Loucy (cell line): ENCODE measurements around the gene RCC2.

Experiments used
- CTCF ChIP-seq: fragments of 200-600 bp; sonication (generic); conservative IDR thresholded peaks from 2 replicates; pipeline ENCODE4 v1.5.1; 2014; ENCODE audit warnings: mild to moderate bottlenecking, antibody characterized with exemption, low read length
- EZH2phosphoT487 ChIP-seq: fragments of 200-600 bp; IDR thresholded peaks from 2 replicates; pipeline ENCODE4 v1.6.1; 2018; ENCODE audit warnings: antibody characterized with exemption, mild to moderate bottlenecking, moderate library complexity, borderline replicate concordance

GRCh38 chr1:17458794-17459193 is 19.3 kb upstream of the RCC2 start:
- TF ChIP-seq CTCF = no peak
- TF ChIP-seq EZH2phosphoT487 = no peak
